DOHH2 (cell line): ENCODE data around the gene WDR5B.

ENCODE experiments used
- H3F3A ChIP-seq: fragments of 200-600 bp; sonication (generic), shearing (Covaris generic); 2 replicates; pipeline ENCODE4 v1.6.0; 2016; ENCODE audit warnings: antibody characterized with exemption, mild to moderate bottlenecking; ENCODE audit not compliant: control insufficient read depth, insufficient read depth
- H3K27ac ChIP-seq: fragments of 200-600 bp; sonication (generic); 2 replicates; pipeline ENCODE4 v1.5.1; 2014; ENCODE audit warnings: low read depth, mild to moderate bottlenecking, low read length, moderate library complexity
- H3K27me3 ChIP-seq: fragments of 200-600 bp; sonication (generic); 2 replicates; pipeline ENCODE4 v1.6.1; 2014; ENCODE audit warnings: mild to moderate bottlenecking, low read length, mixed read lengths; ENCODE audit not compliant: control insufficient read depth
- H3K36me3 ChIP-seq: fragments of 200-600 bp; sonication (generic); 2 replicates; pipeline ENCODE4 v1.6.1; 2014; ENCODE audit warnings: mild to moderate bottlenecking, low read length, moderate library complexity, mixed read lengths; ENCODE audit not compliant: control insufficient read depth
- H3K4me1 ChIP-seq: fragments of 200-600 bp; sonication (generic); 2 replicates; pipeline ENCODE4 v1.6.1; 2014; ENCODE audit warnings: mild to moderate bottlenecking, low read length, mixed read lengths; ENCODE audit not compliant: control insufficient read depth
- H3K4me2 ChIP-seq: fragments of 200-600 bp; sonication (generic); 2 replicates; pipeline ENCODE4 v1.6.0; 2014; ENCODE audit warnings: mild to moderate bottlenecking, low read length, moderate library complexity
- H3K4me3 ChIP-seq: fragments of 200-600 bp; sonication (generic); 2 replicates; pipeline ENCODE4 v1.5.1; 2014; ENCODE audit warnings: mild to moderate bottlenecking, low read length, mixed read lengths
- H3K79me2 ChIP-seq: fragments of 200-600 bp; sonication (generic); 2 replicates; pipeline ENCODE4 v1.6.1; 2014; ENCODE audit warnings: mild to moderate bottlenecking, low read length, mixed read lengths; ENCODE audit not compliant: control insufficient read depth
- H3K9me2 ChIP-seq: fragments of 200-600 bp; sonication (generic); replicated peaks from 2 replicates; pipeline ENCODE4 v1.6.1; 2014; ENCODE audit warnings: mild to moderate bottlenecking, low read length, mixed read lengths; ENCODE audit not compliant: control insufficient read depth
- H3K9me3 ChIP-seq: fragments of 200-600 bp; sonication (generic); 2 replicates; pipeline ENCODE4 v1.6.1; 2014; ENCODE audit warnings: antibody characterized with exemption, low read length, mixed read lengths; ENCODE audit not compliant: control insufficient read depth, insufficient read depth
- H4K20me1 ChIP-seq: fragments of 200-600 bp; sonication (generic); 2 replicates; pipeline ENCODE4 v1.6.0; 2014; ENCODE audit warnings: low read depth, mild to moderate bottlenecking, antibody characterized with exemption, low read length, moderate library complexity; ENCODE audit not compliant: control insufficient read depth, insufficient read depth
- EZH2phosphoT487 ChIP-seq: fragments of 200-600 bp; sonication (generic); IDR thresholded peaks from 2 replicates; pipeline ENCODE4 v1.6.1; 2017; ENCODE audit warnings: borderline replicate concordance, mild to moderate bottlenecking, antibody characterized with exemption, low read length, moderate library complexity, mixed read lengths
- TF ChIP-seq, protein P1 (sequence below): fragments of 200-600 bp; sonication (generic); IDR thresholded peaks from one replicate; pipeline ENCODE4 v1.5.1; 2014; ENCODE audit warnings: antibody characterized with exemption, mild to moderate bottlenecking, low read depth, low read length; ENCODE audit not compliant: poor library complexity, severe bottlenecking

The WDR5B gene

GRCh38 chr3:122387709-122388108 is 28.2 kb downstream of the WDR5B start:
- no peaks in the 10 kb centered on the region for H3K9me3 ChIP-seq
- 0 out of 2 replicates have a peak overlapping the region, but pooled peaks have one; percentile 76 for H3K4me3 ChIP-seq
- peaks cover 49% of the 10 kb centered on the region for H3K4me1 ChIP-seq
- 0 out of 2 replicates have a peak, but pooled peaks cover 2% of the 10 kb centered on the region for H3F3A ChIP-seq
- peaks cover 45% of the 10 kb centered on the region for H3K36me3 ChIP-seq
- H3K27ac ChIP-seq, result no peak overlapping the region
- H3K27me3 ChIP-seq, result no peaks in the 10 kb centered on the region
- H3K79me2 ChIP-seq, result peaks cover 88% of the 10 kb centered on the region
- H4K20me1 ChIP-seq, result peaks cover 3% of the 10 kb centered on the region; the same call in 1 of the 2 replicates
- H3K4me2 ChIP-seq, result peak overlapping the region; percentile 99
- no peaks in the 10 kb centered on the region for H3K9me2 ChIP-seq
- TF ChIP-seq, protein P1, sequence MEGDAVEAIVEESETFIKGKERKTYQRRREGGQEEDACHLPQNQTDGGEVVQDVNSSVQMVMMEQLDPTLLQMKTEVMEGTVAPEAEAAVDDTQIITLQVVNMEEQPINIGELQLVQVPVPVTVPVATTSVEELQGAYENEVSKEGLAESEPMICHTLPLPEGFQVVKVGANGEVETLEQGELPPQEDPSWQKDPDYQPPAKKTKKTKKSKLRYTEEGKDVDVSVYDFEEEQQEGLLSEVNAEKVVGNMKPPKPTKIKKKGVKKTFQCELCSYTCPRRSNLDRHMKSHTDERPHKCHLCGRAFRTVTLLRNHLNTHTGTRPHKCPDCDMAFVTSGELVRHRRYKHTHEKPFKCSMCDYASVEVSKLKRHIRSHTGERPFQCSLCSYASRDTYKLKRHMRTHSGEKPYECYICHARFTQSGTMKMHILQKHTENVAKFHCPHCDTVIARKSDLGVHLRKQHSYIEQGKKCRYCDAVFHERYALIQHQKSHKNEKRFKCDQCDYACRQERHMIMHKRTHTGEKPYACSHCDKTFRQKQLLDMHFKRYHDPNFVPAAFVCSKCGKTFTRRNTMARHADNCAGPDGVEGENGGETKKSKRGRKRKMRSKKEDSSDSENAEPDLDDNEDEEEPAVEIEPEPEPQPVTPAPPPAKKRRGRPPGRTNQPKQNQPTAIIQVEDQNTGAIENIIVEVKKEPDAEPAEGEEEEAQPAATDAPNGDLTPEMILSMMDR, result no peak
- no peak for TF ChIP-seq EZH2phosphoT487

DNA sequence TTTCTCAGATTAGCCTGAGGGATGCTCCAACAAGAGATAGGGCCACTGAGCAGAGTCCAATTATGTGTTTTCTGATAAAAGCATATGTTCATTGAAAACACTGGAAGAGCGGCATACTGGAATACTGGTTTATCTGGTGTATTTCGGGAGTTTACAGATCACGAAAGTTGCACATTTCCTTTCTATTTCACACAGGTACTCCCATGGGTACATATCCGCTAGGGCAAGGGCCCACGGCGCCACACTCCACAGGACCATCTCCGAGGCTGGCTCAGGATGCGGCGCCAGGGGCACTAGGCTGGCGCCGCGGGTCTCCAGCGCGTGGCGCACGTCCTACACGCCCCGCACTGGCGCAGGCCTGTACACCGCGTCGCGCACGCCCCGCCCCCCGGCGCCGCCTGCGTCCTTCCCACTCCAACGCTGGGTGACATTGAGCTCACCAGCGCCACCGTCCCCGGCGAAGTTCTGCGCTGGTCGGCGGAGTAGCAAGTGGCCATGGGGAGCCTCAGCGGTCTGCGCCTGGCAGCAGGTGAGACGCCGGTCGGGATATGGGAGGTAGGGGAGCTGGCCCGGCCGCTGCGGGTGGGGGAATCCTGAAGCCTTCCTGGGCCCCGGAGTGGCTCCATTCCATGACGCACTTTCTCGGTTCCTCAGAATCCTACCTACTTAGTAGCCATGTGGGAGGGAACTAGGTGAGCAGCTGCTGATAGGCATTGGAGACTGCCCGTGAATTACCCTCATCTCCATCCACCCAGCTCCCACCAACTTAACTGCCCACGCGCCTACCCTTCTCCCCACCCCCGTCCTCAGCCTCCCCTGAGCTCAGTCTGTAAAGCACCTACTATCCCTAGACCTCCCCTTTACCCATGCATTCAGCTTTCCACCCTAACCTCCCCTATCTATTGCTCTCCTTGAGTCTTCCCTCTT is 31.8 kb downstream of the WDR5B start, which contains the start of gene FAM162A:
FAM162A (plus strand) TSS at position 412 of the 927 bp plus-strand sequence; CDS start at position 496, 84 bp downstream.
- H3K27me3 ChIP-seq, result no peaks in the 10 kb centered on the region
- H3K9me2 ChIP-seq, result no peaks in the 10 kb centered on the region
- H3K79me2 ChIP-seq, result peaks cover 95% of the 10 kb centered on the region
- H3K4me2 ChIP-seq, result peak within 1 kb of the TSS; percentile 99
- H3K4me1 ChIP-seq, result peaks cover 72% of the 10 kb centered on the region
- H3F3A ChIP-seq, result no peaks in the 10 kb centered on the region
- peak within 1 kb of the TSS; percentile 70 for H3K27ac ChIP-seq
- TF ChIP-seq EZH2phosphoT487, result no peak
- TF ChIP-seq, protein P1, result peak; percentile 78
- no peaks in the 10 kb centered on the region for H3K9me3 ChIP-seq
- H4K20me1 ChIP-seq, result 0 out of 2 replicates have a peak, but pooled peaks cover 2% of the 10 kb centered on the region
- peak within 1 kb of the TSS; percentile 76 for H3K4me3 ChIP-seq
- H3K36me3 ChIP-seq, result peaks cover 57% of the 10 kb centered on the region

- Histone ChIP-seq H3K9me3 (no peaks in the 10 kb centered on the region), H3F3A (no peaks in the 10 kb centered on the region), H3K27me3 (no peaks in the 10 kb centered on the region), H3K4me3 (peak within 1 kb of the TSS; percentile 76), H3K79me2 (peaks cover 97% of the 10 kb centered on the region), H3K27ac (peak within 1 kb of the TSS; percentile 70), H3K36me3 (peaks cover 61% of the 10 kb centered on the region), H3K4me1 (peaks cover 62% of the 10 kb centered on the region), H3K4me2 (peak within 1 kb of the TSS; percentile 99), H4K20me1 (0 out of 2 replicates have a peak, but pooled peaks cover 2% of the 10 kb centered on the region), H3K9me2 (no peaks in the 10 kb centered on the region)
- no peak for TF ChIP-seq EZH2phosphoT487
- TF ChIP-seq, protein P1, result no peak
These were observed 32.8 kb downstream of the WDR5B start, which contains the start of gene MIX23 for GRCh38 chr3:122382888-122383666. Gene MIX23, minus strand, starts transcription at chr3:122383231. Its CDS starts 7 bp downstream, at chr3:122383224.
